SK-N-MC (cell line): ENCODE results near the gene DPYD.

ENCODE experiments used
- DNase-seq: peaks from one replicate; pipeline ENCODE4 v3.0.0-alpha.2; 2011; ENCODE audit warnings: low read depth, low spot score
- H3K27ac ChIP-seq: fragments of 200-600 bp; sonication (generic); 2 replicates; pipeline ENCODE4 v1.5.1; 2016; ENCODE audit warnings: mixed run types
- H3K36me3 ChIP-seq: fragments of 200-600 bp; sonication (generic); 2 replicates; pipeline ENCODE4 v1.6.1; 2017; ENCODE audit warnings: antibody characterized with exemption, low read length, mixed read lengths; ENCODE audit not compliant: insufficient read depth
- H3K4me3 ChIP-seq: fragments of 200-600 bp; sonication (generic); 2 replicates; pipeline ENCODE4 v1.5.1; 2016
- H3K9ac ChIP-seq: fragments of 200-600 bp; sonication (generic); 2 replicates; pipeline ENCODE4 v1.8.0; 2017; ENCODE audit warnings: mixed run types, mixed read lengths; ENCODE audit not compliant: insufficient read length
- H3K9me3 ChIP-seq: fragments of 200-600 bp; sonication (generic); 2 replicates; pipeline ENCODE4 v1.6.1; 2017; ENCODE audit warnings: low read depth, mild to moderate bottlenecking, antibody characterized with exemption, low read length, moderate library complexity, mixed read lengths
- EZH2 ChIP-seq: fragments of 200-600 bp; sonication (generic); IDR thresholded peaks from one replicate; pipeline ENCODE4 v1.6.1; 2017; ENCODE audit warnings: antibody characterized with exemption
- FOXP2 ChIP-seq: optimal IDR thresholded peaks from 2 replicates; pipeline ENCODE3; 2011; ENCODE audit warnings: mild to moderate bottlenecking, moderate library complexity; ENCODE audit not compliant: insufficient read depth; ENCODE audit errors: extremely low read length, control extremely low read depth
- POLR2AphosphoS5 ChIP-seq: IDR thresholded peaks from 2 replicates; pipeline ENCODE4 v1.6.1; 2012; ENCODE audit warnings: mild to moderate bottlenecking, low read depth, low read length, borderline replicate concordance

Gene DPYD

DNA sequence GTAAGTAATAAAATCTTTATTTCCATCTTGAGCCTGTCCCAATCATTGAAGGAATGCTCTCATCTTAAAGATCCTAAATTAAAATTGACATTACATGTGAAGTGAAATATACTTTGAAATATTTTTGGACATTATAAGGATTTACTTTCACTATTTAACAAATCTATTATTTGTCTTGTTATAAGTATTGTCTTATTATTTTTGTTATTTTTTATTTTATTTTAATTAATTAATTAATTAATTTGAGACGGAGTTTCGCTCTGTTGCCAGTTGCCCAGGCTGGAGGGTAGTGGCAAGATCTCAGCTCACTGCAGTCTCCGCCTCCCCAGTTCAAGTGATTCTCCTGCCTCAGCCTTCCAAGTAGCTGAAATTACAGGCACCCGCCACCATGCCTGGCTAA is 343.2 kb downstream of the DPYD start:
- DNase-seq: no peak
- no peak overlapping the region for H3K27ac ChIP-seq
- no peak overlapping the region for H3K9ac ChIP-seq
- TF ChIP-seq EZH2 (no peak), POLR2AphosphoS5 (no peak), FOXP2 (no peak)
- H3K36me3 ChIP-seq: no peaks in the 10 kb centered on the region
- H3K4me3 ChIP-seq: no peak overlapping the region
- H3K9me3 ChIP-seq: no peaks in the 10 kb centered on the region

DNA sequence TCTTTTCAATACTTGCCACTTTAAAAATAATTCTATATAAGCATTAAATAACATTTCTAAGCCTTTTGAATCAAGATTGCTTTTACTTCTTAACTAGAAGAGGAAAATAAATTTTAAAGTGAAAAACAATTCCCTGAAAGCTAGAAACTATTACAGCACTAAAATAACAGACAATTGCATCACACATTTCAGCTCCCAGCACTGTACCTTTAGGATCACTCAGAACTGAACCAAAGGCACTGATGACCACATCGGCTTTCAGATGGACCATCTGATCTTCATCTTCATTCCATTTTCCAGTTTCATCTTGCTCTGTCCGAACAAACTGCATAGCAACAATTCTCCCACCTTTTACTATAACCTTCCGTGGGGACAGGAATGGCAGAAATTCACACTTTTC is 347.3 kb downstream of the DPYD start:
- TF ChIP-seq POLR2AphosphoS5: no peak
- no peak for TF ChIP-seq FOXP2
- no peak for TF ChIP-seq EZH2
- H3K9ac ChIP-seq: no peak overlapping the region
- DNase-seq: no peak
- H3K36me3 ChIP-seq: no peaks in the 10 kb centered on the region
- H3K4me3 ChIP-seq: no peak overlapping the region
- H3K9me3 ChIP-seq: no peaks in the 10 kb centered on the region
- no peak overlapping the region for H3K27ac ChIP-seq

DNA sequence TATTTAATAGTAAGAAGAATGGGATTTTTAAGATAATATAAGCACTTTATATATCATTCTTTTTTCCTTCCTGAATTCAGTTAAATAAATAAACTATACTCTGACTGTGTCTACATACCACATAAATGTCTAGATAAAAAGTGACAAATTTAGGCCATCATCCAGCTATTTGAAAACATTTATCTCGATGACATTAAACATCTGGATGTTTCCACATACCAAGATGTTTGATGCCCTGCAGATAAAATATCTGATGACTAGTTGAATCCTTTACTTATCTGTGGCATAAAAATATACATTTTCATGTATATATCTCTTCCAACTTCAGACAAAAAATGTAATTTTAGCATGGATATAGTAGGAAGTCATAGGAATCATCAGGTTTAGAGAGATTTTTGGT is 348.3 kb downstream of the DPYD start:
- H3K9me3 ChIP-seq: no peaks in the 10 kb centered on the region
- H3K36me3 ChIP-seq: no peaks in the 10 kb centered on the region
- no peak overlapping the region for H3K27ac ChIP-seq
- no peak overlapping the region for H3K9ac ChIP-seq
- TF ChIP-seq FOXP2 (no peak), EZH2 (no peak), POLR2AphosphoS5 (no peak)
- no peak for DNase-seq
- H3K4me3 ChIP-seq: no peak overlapping the region

DNA sequence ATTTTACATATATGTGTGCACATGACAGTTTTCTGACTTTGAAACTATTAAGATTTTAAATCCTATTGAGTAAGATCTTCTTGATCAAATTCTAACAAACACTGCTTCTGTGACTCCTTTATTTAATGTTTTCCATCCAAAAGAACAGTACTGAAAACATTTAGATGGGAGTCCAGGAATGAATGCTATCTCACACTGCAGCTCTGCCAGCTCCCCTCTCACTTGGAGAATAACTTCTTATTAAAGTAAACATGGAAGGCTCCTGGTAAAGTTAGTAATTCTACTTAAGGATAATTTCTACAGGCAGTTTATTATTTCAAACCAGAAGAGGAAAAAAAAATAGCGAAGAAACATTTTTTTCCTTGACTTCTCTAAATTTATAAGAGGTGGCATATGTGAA is 349.1 kb downstream of the DPYD start:
- Histone ChIP-seq H3K9me3 (no peaks in the 10 kb centered on the region), H3K36me3 (no peaks in the 10 kb centered on the region), H3K27ac (no peak overlapping the region), H3K9ac (no peak overlapping the region), H3K4me3 (no peak overlapping the region)
- TF ChIP-seq POLR2AphosphoS5: no peak
- TF ChIP-seq FOXP2: no peak
- TF ChIP-seq EZH2: no peak
- no peak for DNase-seq

DNA sequence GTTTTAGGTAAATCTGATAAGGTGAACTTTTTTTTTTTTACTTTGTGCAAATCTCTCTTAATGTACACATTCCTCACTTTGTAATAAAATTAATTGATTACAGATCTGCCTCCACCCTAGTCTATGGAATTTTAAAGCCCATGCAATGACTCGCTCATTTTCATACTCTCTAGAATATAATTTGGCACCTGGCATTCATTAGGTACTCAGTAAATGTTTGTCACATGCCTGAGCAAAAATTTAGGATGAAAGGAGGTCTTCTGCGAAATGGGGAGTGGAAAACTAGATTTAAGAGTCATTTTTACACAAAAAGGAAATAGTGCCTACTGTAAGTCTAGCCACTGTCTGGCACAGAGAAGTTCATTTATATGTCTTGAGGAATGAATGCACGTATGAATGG is 350.1 kb downstream of the DPYD start:
- no peaks in the 10 kb centered on the region for H3K9me3 ChIP-seq
- no peak overlapping the region for H3K9ac ChIP-seq
- no peaks in the 10 kb centered on the region for H3K36me3 ChIP-seq
- H3K4me3 ChIP-seq: peak overlapping the region; percentile 3; the same call in 1 of the 2 replicates
- no peak for DNase-seq
- peak overlapping the region; percentile 33 for H3K27ac ChIP-seq
- TF ChIP-seq FOXP2: no peak

DNA sequence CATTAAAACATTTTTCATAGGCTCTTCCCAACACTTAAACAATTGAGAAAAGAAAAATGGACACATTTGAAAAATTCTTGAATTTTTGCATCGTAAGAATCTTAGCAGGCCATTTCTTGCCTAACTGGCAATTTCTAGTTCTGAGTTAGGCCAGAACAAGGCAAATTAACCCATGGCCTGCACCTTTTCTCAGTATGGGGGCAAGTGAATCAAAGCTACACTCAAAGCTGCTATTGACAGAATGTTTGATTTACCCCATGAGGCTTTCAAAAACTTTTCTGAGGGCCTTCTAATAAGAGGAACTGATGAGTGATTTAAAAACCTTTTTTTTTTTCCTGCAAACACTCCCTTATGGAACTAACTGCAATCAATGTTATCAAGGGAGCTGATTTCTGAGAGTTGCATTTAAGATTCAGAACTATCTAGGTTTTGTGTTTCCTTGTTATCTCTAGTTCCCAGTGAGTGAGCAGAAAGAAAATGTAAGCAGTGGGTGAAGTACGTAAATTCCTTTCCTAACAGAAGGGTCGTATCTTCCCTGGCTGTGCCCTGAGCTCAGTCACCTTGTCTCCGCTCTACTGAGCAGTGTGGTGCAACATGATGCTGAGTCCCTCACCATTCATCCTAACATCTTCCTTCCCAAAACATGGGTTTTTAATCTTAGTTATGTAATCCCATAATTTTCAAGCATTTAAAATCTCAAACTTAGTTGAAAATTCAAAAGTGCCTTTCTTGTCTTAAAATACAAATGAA is 353.7 kb downstream of the DPYD start:
- DNase-seq: no peak
- TF ChIP-seq FOXP2 (no peak), POLR2AphosphoS5 (no peak), EZH2 (no peak)
- H3K27ac ChIP-seq: no peak overlapping the region
- no peak overlapping the region for H3K9ac ChIP-seq
- no peak overlapping the region for H3K4me3 ChIP-seq
- H3K36me3 ChIP-seq: no peaks in the 10 kb centered on the region
- no peaks in the 10 kb centered on the region for H3K9me3 ChIP-seq

DNA sequence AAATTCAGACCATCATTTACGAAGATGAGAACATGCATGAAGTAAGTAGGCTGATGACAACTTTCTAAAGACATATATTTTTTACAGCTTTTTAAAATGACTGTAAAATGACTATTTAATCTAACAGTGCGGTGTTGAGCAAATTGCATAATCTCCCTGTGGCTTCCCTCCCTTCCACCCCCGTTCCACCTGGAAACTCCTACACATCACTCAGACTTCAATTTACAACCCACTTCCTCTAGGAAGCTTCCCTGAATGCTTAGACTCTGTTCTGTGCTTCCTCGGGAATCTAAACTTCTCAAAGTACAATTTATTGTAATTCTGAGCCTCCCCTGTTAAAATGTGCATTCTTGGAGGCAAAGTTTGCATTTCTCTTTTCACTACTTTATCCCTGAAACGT is 354.9 kb downstream of the DPYD start:
- DNase-seq: no peak
- Histone ChIP-seq H3K4me3 (no peak overlapping the region), H3K27ac (no peak overlapping the region), H3K36me3 (no peaks in the 10 kb centered on the region), H3K9ac (no peak overlapping the region), H3K9me3 (no peaks in the 10 kb centered on the region)
- TF ChIP-seq POLR2AphosphoS5: no peak
- no peak for TF ChIP-seq FOXP2
- TF ChIP-seq EZH2: no peak

DNA sequence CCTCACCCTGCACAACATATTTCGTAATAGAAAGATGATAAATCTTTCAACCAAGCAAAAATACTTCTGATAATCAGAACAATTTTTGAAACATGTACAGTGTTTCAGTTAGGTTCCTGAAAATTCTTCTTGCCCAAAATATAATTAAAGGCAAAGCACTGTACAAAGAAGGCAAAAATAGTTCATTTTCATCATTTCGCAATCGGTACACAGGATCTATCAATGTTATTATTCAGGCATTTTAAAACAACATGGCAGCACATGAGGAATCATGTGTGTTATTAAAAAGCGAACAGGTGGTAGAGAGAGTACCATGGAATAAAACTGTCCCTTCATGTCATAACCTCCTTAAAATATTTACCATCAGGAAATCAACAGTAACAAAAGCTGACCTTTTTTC is 356.9 kb downstream of the DPYD start:
- no peak for DNase-seq
- H3K27ac ChIP-seq: no peak overlapping the region
- no peak for TF ChIP-seq FOXP2
- no peak for TF ChIP-seq POLR2AphosphoS5
- TF ChIP-seq EZH2: no peak

DNA sequence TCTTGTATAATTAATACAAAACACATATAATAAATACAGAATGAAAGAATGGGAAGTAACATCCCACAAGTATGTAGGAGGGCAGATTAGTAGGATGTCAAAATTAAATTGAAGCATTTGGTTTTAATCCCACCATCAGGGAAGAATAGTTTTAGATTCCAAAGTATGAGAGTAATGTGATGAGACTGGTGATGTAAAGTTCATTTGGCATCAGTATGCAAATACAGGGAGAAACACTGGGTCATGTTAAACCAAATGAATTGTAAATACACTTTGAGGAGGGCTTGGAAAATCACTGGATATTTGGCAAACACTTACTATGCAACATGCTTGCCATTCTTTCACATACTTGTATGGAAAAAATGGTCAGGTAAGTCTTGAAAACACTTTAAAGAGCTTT is 358.8 kb downstream of the DPYD start:
- no peak overlapping the region for H3K4me3 ChIP-seq
- H3K9ac ChIP-seq: no peak overlapping the region
- TF ChIP-seq FOXP2 (no peak), EZH2 (no peak), POLR2AphosphoS5 (no peak)
- no peaks in the 10 kb centered on the region for H3K36me3 ChIP-seq
- no peak for DNase-seq
- no peak overlapping the region for H3K27ac ChIP-seq
- H3K9me3 ChIP-seq: no peaks in the 10 kb centered on the region

More for the DNA sequence above, 356.9 kb downstream of the DPYD start:
- Histone ChIP-seq H3K9ac (no peak overlapping the region), H3K4me3 (no peak overlapping the region), H3K9me3 (no peaks in the 10 kb centered on the region), H3K36me3 (no peaks in the 10 kb centered on the region)
